Left ventricle myocardium superior (tissue), 1 donor: Measurements from ENCODE around the gene ACAP3. TPM values are rescaled to one million over a fixed set of nuclear protein-coding genes. Genes with fewer than 3 reads are reported as not detected.
"Not testable (repeated sequence)": the region's sequence is repeated elsewhere in the genome, so short reads cannot be mapped to it uniquely, and the experiment has no call there.

Source experiments
- ATAC-seq: fragments of 200-7000 bp; cut with Tn5 transposase; one replicate; pipeline ENCODE4 v1.9.1; 2020; ENCODE audit warnings: mild to moderate bottlenecking, moderate library complexity
- DNase-seq: peaks from one replicate; pipeline ENCODE4 v3.0.0-alpha.2; 2020
- intact Hi-C: fragments of 100-400 bp; cut with micrococcal nuclease; formaldehyde crosslinking; loops from one replicate; pipeline ENCODE4 v1.11.0; 2022
- total RNA-seq: library from RNA; stranded (reverse); fragmentation: NEBNext Ultra II Directional; extraction: Animal tissue kit (Norgen Biotek cat#: 25700); gene quantifications from one replicate; pipeline ENCODE4 v1.2.1, GENCODE V29; 2021
- donor health status: DM: no; HTN: yes; CAD: no; lungs with severe emphysema.

Gene ACAP3
- total RNA-seq, 1 donor from 2014 or later, result 60.4 TPM

- intact Hi-C loops, result no loop called here
- ATAC-seq, result peak; percentile 3
- no peak for DNase-seq
Measured at GRCh38 chr1:1318777-1319645, 11.3 kb upstream of the ACAP3 start.

DNA sequence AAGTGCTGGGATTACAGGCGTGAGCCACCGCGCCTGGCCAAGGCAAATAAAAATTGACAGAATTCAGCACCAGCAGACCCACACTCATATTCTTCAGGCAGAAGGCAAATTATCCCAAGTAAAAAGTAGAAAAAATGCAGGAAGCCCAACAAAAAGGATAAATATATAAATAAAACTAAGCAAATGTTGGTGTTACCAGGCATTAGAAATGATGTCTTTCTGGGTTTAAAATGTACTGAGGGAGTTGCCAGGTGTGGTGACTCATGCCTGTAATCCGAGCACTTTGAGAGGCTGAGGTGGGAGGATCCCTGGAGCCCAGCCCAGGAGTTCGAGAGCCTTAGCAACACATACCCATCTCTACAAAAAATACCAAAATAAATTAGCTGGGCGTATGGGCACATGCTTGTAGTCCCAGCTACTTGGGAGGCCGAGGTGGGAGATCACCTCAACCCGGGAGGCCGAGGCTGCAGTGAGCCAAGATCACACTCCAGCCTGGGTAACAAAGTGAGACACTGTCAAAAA lies 10.5 kb upstream of the ACAP3 start:
- DNase-seq (peak; percentile 90), ATAC-seq (peak; percentile 84)
- intact Hi-C loops, result no loop called here

GRCh38 chr1:1317420-1317819 lies 9.7 kb upstream of the ACAP3 start:
- intact Hi-C loops, result no loop called here
- no peak for ATAC-seq
- no peak for DNase-seq

- intact Hi-C loops, ATAC-seq: not testable (repeated sequence)
Measured at GRCh38 chr1:1316199-1316598, 8.5 kb upstream of the ACAP3 start.

GRCh38 chr1:1315435-1315954 lies 7.8 kb upstream of the ACAP3 start:
- intact Hi-C loops, result no loop called here

More at GRCh38 chr1:1316199-1316598, 8.5 kb upstream of the ACAP3 start:
- not testable (repeated sequence) for DNase-seq

GRCh38 chr1:1314678-1315335 lies 7.1 kb upstream of the ACAP3 start:
- DNase-seq (no peak), ATAC-seq (no peak)
- intact Hi-C loops, result no loop called here

More at GRCh38 chr1:1315435-1315954, 7.8 kb upstream of the ACAP3 start:
- DNase-seq, result no peak
- no peak for ATAC-seq

DNA sequence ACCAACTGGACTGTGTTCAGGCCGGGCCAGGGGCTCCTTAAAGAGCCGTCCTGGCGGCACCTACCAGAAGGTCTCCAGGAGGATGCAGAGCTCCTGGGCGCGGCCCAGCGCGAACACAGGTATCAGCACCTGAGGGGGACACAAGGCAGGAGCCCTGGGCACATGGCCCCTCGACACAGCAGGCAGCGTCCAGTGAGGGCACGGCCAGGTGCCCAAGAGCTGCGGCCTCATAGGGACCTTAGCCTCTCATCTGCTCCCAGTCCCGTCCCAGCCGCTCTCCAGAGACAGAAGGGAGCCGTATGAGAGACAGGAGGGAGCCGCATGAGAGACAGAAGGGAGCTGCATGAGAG lies 6.5 kb upstream of the ACAP3 start:
- ATAC-seq (no peak), DNase-seq (no peak)
- intact Hi-C loops, result no loop called here

- no peak for ATAC-seq
- intact Hi-C loops, result no loop called here
- no peak for DNase-seq
Measured at GRCh38 chr1:1313500-1314236, 5.9 kb upstream of the ACAP3 start.

- intact Hi-C loops, result no loop called here
- ATAC-seq (no peak), DNase-seq (no peak)
Measured at GRCh38 chr1:1312450-1313314, 5.0 kb upstream of the ACAP3 start.

- DNase-seq (no peak), ATAC-seq (no peak)
- intact Hi-C loops, result no loop called here
Measured at GRCh38 chr1:1311107-1312104, 3.7 kb upstream of the ACAP3 start.

- DNase-seq (no peak), ATAC-seq (no peak)
- intact Hi-C loops, result no loop called here
Measured at GRCh38 chr1:1310476-1311053, 2.8 kb upstream of the ACAP3 start.

- ATAC-seq (no peak), DNase-seq (no peak)
- intact Hi-C loops, result no loop called here
Measured at GRCh38 chr1:1310109-1310385, 2.3 kb upstream of the ACAP3 start.

- ATAC-seq, result no peak
- intact Hi-C loops, result no loop called here
Measured at GRCh38 chr1:1309251-1310108, 1.8 kb upstream of the ACAP3 start.

GRCh38 chr1:1308756-1309250 lies 1.1 kb upstream of the ACAP3 start:
- intact Hi-C loops, result no loop called here
- ATAC-seq (peak; percentile 0), DNase-seq (peak; percentile 68)

More at GRCh38 chr1:1309251-1310108, 1.8 kb upstream of the ACAP3 start:
- DNase-seq, result no peak

GRCh38 chr1:1307261-1307922 lies 338 bp downstream of the ACAP3 start:
- DNase-seq (peak; percentile 80), ATAC-seq (peak; percentile 1)
- intact Hi-C loops, result no loop called here
